Measurements from ENCODE around the gene AKR1C8. TPM values are rescaled to one million over a fixed set of nuclear protein-coding genes. Genes with fewer than 3 reads are reported as not detected.

Gene AKR1C8
- total RNA-seq, 2 experiments from 2014 or later, result not detected

DNA sequence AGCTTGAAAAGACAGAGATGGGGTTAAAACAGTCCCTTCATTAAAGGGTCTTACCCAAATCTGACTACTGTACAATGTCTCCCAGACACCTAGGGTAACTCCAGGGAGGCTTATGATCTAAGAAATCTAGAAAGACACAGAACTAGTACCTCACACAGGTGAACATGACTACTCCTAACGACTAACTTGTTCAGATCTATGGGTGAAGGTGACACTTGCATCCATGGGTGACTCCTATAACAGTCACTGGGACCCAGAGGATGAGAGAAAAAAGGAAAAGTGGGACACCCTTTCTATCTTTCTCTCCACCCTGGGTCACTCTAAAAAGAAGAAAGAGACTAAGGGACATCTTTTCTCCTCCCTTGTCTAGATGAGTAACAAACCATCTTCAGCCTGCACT, 19.2 kb downstream of the AKR1C8 start:
- no peaks in the 10 kb centered on the region for H3K4me1 Mint-ChIP-seq (ENCODE audit: low read depth)
- no peaks in the 10 kb centered on the region for H3K36me3 Mint-ChIP-seq (ENCODE audit: low read depth)
- DNase-seq (no peak), ATAC-seq (no peak)
- peaks cover 38% of the 10 kb centered on the region for H3K9me3 Mint-ChIP-seq
- ChIA-PET CTCF (no interaction called here), POLR2A (no interaction called here)
- no peak overlapping the region for H3K4me3 Mint-ChIP-seq
- H3K27ac Mint-ChIP-seq, result no peak overlapping the region
- H3K27me3 Mint-ChIP-seq, result peaks cover 1% of the 10 kb centered on the region
- intact Hi-C loops (cut with micrococcal nuclease), result no loop called here
- TF ChIP-seq, protein P1, sequence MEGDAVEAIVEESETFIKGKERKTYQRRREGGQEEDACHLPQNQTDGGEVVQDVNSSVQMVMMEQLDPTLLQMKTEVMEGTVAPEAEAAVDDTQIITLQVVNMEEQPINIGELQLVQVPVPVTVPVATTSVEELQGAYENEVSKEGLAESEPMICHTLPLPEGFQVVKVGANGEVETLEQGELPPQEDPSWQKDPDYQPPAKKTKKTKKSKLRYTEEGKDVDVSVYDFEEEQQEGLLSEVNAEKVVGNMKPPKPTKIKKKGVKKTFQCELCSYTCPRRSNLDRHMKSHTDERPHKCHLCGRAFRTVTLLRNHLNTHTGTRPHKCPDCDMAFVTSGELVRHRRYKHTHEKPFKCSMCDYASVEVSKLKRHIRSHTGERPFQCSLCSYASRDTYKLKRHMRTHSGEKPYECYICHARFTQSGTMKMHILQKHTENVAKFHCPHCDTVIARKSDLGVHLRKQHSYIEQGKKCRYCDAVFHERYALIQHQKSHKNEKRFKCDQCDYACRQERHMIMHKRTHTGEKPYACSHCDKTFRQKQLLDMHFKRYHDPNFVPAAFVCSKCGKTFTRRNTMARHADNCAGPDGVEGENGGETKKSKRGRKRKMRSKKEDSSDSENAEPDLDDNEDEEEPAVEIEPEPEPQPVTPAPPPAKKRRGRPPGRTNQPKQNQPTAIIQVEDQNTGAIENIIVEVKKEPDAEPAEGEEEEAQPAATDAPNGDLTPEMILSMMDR (IDR thresholded peaks at IDR 0.05), result no peak

DNA sequence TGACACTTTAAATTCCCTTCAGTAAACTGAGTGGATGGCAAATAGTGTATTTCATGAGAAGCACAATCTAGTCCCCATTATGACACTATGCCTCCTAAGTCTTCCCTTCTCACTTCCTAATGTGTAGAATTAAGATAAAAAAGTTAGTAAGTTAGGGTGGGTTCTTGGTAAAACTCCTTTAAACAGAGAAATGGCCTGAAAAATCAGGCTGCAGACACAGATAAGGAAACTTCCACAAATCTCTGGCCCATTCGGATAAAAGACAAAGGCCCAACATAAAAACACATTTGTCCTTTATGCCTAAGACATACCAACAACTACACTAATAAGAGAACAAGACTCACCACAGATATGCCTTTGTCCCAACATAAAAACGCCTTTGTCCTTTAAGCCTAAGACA, 21.5 kb downstream of the AKR1C8 start:
- Mint-ChIP-seq H3K4me1 (ENCODE audit: low read depth) (no peaks in the 10 kb centered on the region), H3K36me3 (ENCODE audit: low read depth) (no peaks in the 10 kb centered on the region), H3K4me3 (no peak overlapping the region), H3K27ac (no peak overlapping the region), H3K27me3 (peaks cover 1% of the 10 kb centered on the region), H3K9me3 (peaks cover 38% of the 10 kb centered on the region)
- TF ChIP-seq, protein P1 (IDR thresholded peaks at IDR 0.05), result no peak
- intact Hi-C loops (cut with micrococcal nuclease), result no loop called here
- no peak for DNase-seq
- CTCF ChIA-PET, result no interaction called here
- no peak for ATAC-seq
- POLR2A ChIA-PET, result no interaction called here

DNA sequence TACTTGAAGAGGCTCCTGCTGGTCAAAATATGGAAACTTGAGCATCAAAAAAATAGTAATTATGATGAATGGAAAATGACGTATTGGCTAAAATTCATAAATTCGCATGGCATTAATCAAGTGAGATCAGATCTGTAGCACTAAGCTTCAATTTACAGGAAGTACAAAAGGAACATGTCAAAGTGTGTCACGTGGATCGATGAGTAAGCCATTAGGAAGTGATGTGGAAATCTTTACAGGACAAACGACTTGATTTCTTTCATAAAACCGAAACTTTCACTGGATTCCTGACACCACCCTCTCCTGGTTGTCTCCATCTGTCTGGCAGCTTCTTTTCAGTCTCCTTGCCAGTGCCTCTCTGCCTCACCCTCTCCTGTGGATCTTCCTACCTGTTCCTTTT, 25.8 kb downstream of the AKR1C8 start:
- Mint-ChIP-seq H3K4me3 (no peak overlapping the region), H3K27me3 (peaks cover 1% of the 10 kb centered on the region)
- POLR2A ChIA-PET, result no interaction called here

DNA sequence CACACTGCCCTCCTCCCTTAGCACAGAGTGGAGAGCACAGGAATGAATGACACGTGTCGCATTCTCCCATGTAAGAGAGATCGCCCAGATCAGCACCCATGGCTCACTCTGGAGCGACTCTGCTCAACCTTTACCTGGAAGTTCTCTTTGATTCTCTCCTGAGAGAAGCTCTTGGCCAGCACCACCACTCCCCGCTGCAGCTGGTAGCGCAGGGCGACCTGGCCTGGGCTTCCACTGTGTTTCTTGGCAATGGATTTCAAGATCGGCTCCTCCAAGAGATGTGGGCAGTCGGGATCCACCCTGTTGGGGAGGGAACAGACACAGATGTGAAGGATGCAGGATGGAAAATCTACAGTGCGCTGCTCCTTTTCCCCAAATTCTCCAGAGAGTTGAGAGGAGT, 27.4 kb downstream of the AKR1C8 start:
- H3K27me3 Mint-ChIP-seq, result peaks cover 1% of the 10 kb centered on the region
- ChIA-PET CTCF (no interaction called here), POLR2A (no interaction called here)
- H3K27ac Mint-ChIP-seq, result no peak overlapping the region
- TF ChIP-seq, protein P1 (IDR thresholded peaks at IDR 0.05), result no peak
- H3K4me3 Mint-ChIP-seq, result no peak overlapping the region
- DNase-seq (no peak), ATAC-seq (no peak)
- no peaks in the 10 kb centered on the region for H3K4me1 Mint-ChIP-seq (ENCODE audit: low read depth)
- H3K9me3 Mint-ChIP-seq, result peaks cover 5% of the 10 kb centered on the region
- H3K36me3 Mint-ChIP-seq (ENCODE audit: low read depth), result no peaks in the 10 kb centered on the region
- intact Hi-C loops (cut with micrococcal nuclease), result no loop called here

More for the DNA sequence above, 25.8 kb downstream of the AKR1C8 start:
- H3K9me3 Mint-ChIP-seq, result peaks cover 17% of the 10 kb centered on the region
- TF ChIP-seq, protein P1 (IDR thresholded peaks at IDR 0.05), result no peak
- H3K36me3 Mint-ChIP-seq (ENCODE audit: low read depth), result no peaks in the 10 kb centered on the region
- no peak for ATAC-seq
- H3K27ac Mint-ChIP-seq, result no peak overlapping the region
- intact Hi-C loops (cut with micrococcal nuclease), result no loop called here
- CTCF ChIA-PET, result no interaction called here
- H3K4me1 Mint-ChIP-seq (ENCODE audit: low read depth), result no peaks in the 10 kb centered on the region
- DNase-seq, result no peak

DNA sequence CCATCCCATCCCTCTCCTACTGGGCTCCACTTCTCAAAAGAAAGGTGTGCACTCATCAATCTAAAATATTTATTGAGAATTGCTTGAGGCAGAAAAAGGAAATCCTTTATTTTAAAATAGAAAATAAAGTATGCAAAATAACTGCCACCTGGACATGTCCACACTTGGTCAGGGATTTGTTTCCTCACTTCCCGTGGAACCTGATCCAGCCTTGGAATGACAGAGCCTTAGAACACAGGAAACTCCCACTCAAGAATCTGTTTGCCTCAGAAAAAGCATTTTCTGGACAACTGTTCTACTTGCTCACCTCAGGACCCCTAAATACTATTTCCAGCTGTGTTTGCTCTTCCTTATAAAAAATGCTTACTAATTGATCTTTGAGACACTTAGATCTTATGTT, 29.0 kb downstream of the AKR1C8 start:
- ATAC-seq, result no peak
- Mint-ChIP-seq H3K27ac (no peak overlapping the region), H3K4me1 (ENCODE audit: low read depth) (no peaks in the 10 kb centered on the region), H3K9me3 (peaks cover 1% of the 10 kb centered on the region), H3K27me3 (peaks cover 1% of the 10 kb centered on the region), H3K36me3 (ENCODE audit: low read depth) (no peaks in the 10 kb centered on the region), H3K4me3 (no peak overlapping the region)
- TF ChIP-seq, protein P1 (IDR thresholded peaks at IDR 0.05), result no peak
- POLR2A ChIA-PET, result no interaction called here
- DNase-seq, result no peak
- intact Hi-C loops (cut with micrococcal nuclease), result no loop called here
- CTCF ChIA-PET, result no interaction called here
